GM21529 (cell line): Measurements from ENCODE around the gene CLDN19.
"Not testable (repeated sequence)": the region's sequence is repeated elsewhere in the genome, so short reads cannot be mapped to it uniquely, and the experiment has no call there.

Experiments used
- ATAC-seq: cut with Tn5 transposase; IDR thresholded peaks from one replicate; pipeline ENCODE4 v1.9.1; 2021; ENCODE audit not compliant: unreplicated experiment

The CLDN19 gene

GRCh38 chr1:42714441-42714840, 25.6 kb downstream of the CLDN19 start:
- not testable (repeated sequence) for ATAC-seq

GRCh38 chr1:42713293-42713692, 26.7 kb downstream of the CLDN19 start:
- ATAC-seq, result no peak

- ATAC-seq, result not testable (repeated sequence)
Observed at GRCh38 chr1:42712808-42713207, 27.2 kb downstream of the CLDN19 start.

GRCh38 chr1:42703888-42704464, 36.1 kb downstream of the CLDN19 start:
- no peak for ATAC-seq

GRCh38 chr1:42700006-42700405, 40.0 kb downstream of the CLDN19 start:
- no peak for ATAC-seq

GRCh38 chr1:42698081-42698813, 41.8 kb downstream of the CLDN19 start:
- no peak for ATAC-seq

- ATAC-seq, result no peak
Observed at GRCh38 chr1:42692911-42693310, 47.1 kb downstream of the CLDN19 start.

- no peak for ATAC-seq
Observed at GRCh38 chr1:42692461-42692860, 47.6 kb downstream of the CLDN19 start.

- ATAC-seq, result no peak
Observed at GRCh38 chr1:42691157-42691498, 48.9 kb downstream of the CLDN19 start.

- ATAC-seq, result no peak
Observed at GRCh38 chr1:42690477-42691156, 49.4 kb downstream of the CLDN19 start.

- no peak for ATAC-seq
Observed at GRCh38 chr1:42689912-42690311, 50.1 kb downstream of the CLDN19 start.

- ATAC-seq, result no peak
Observed at GRCh38 chr1:42686418-42686817, 53.6 kb downstream of the CLDN19 start.

GRCh38 chr1:42684139-42684538, 55.9 kb downstream of the CLDN19 start:
- ATAC-seq, result no peak
